GM21528 (cell line): ENCODE measurements around the gene NQO2.
A peak's percentile ranks its signal among the peaks of the same experiment; 100 is the strongest.
"Not testable (repeated sequence)": the region's sequence is repeated elsewhere in the genome, so short reads cannot be mapped to it uniquely, and the experiment has no call there.

Experiments
- ATAC-seq: cut with Tn5 transposase; IDR thresholded peaks from one replicate; pipeline ENCODE4 v1.9.1; 2021; ENCODE audit warnings: mild to moderate bottlenecking, moderate library complexity; ENCODE audit not compliant: unreplicated experiment, low FRiP score

Gene NQO2

DNA sequence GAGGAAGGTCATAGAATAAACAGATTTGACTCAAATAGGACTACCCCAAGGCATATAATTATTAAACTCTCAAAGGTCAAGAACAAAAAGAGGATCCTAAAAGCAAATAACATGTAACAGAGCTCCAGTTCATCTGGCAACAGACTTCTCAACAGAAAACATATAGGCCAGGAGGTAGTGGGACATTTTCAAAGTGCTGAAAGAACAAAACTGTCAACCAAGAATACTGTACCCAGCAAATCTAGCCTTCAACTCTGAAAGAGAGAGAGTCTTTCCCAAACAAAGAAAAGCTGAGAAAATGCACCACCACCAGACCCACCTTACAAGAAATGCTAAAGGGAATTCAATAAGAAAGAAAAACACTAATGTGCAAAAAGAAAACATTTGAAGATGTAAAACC lies 11.9 kb downstream of the NQO2 start:
- ATAC-seq = no peak

DNA sequence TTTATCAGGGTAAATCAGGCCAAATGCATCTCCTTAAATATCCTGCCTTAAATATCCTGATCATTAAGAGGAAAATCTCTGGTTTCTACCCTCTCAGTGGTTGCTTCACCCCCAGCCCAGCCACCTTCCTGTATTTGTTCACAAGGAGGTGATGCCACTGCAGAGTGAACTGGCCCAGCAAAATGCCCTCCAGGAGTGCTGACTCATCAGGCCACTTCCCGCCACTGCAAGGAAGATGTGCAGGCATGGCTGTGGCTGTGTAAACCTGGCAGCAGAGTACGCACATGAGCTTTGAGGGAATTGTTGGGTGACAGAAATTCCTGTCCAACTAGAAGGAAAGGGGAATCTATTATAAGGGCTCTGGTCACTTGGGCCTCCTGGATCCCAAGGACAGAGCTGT lies 13.8 kb downstream of the NQO2 start:
- no peak for ATAC-seq

DNA sequence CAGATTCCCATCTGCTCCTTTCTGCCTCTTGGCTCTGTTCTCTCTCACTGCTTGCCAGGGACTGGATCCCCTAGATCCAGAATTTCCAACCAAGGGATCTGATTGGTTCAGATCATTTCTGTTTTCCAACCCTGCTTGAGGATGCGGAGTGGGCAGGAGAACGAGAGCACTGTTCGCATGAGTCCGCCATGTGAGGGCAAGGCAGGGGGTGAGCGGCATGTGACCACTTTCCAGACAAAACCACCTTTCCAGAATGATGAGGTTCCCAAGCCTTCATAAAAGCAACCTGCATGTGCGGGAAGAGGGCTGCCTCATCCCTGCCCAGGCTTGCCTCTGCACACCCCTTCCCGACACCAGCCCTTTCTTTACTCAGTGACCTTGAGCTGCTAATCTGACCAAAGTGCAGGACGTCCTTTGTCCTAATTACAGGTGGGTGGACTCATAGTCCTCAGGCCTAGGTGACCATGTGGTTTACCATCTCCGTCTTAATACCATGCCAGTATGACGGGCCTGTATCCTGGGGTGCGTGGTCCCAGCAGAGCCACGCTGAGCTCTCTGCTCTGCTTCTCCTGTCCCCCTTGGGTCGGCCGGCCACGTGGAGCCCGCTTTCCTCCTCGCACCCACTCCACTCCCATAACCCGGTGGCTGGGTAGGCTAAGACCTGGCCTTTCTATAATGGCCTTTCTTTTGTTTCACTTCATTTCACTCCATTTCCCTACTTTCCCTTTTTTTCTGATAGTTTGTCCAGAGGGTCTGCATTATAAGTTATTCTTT lies 14.4 kb downstream of the NQO2 start:
- ATAC-seq = no peak

DNA sequence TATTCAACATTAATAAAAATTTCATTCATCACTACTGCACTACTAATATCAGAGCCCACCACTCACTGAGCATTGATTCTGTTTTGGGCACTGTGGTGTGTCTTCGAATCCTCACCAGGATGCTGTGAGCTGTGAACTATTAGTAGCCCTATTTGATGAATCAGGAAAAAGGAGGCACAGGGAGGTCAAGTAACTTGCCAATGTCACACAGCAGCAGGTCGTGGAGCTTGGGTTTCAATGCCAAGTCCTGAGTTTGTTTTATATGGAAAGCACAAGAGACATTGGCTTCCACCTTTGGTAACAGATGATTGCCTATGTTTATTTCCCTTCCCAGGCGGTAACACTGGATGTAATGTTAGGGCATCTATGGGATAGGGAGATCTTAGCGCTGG lies 15.0 kb downstream of the NQO2 start:
- no peak for ATAC-seq

DNA sequence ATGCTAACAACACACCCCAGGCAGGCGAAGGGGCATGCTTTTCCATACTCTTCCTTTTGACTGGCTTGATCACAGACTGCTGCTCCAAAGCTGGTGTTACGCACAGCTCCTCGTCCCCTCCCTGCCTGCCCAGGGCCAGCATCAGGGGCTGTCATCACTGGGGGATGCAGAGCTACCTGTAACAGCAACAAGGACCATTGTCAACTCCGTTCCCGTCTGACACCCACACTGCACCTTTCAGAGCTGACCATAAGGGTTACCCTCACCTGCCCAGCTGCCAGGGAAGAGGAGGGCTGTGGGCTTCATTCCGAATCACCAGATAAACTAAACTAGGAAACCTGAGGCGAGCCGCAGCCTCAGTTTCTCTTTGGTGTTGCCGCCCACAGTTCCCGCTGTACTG lies 15.4 kb downstream of the NQO2 start:
- no peak for ATAC-seq

DNA sequence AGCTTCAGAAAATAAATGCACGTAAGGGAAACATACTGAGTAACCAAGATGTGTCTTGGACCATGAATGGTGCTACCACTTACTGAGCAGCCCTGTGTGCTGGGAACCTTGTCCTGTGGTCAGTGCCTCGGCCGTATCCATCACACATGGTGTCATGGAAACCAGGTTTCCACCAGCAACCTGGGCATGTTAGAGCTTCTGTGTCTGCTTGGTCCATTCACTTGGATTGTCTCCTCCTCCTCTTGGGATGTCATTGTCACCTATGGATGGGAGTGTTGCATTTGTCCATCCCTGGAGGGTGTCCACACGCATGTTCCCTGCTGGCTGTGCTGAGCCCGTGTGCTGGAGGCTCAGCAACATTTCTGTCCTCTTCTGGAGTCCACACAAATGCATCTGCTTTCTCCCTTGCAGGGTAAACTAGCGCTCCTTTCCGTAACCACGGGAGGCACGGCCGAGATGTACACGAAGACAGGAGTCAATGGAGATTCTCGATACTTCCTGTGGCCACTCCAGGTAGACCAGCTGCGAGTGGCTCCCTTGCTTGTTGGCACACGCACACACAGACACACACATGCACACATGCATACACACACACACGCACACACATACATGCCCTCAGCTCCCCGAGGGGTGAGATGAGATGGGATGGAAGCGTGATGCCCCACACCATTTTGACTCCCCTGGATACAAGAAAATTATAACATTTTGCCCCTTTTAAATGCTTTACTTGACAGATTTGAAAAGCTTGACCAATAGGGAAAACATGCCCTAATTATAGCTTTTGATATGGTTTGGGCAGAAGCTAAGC lies 17.0 kb downstream of the NQO2 start:
- no peak for ATAC-seq

DNA sequence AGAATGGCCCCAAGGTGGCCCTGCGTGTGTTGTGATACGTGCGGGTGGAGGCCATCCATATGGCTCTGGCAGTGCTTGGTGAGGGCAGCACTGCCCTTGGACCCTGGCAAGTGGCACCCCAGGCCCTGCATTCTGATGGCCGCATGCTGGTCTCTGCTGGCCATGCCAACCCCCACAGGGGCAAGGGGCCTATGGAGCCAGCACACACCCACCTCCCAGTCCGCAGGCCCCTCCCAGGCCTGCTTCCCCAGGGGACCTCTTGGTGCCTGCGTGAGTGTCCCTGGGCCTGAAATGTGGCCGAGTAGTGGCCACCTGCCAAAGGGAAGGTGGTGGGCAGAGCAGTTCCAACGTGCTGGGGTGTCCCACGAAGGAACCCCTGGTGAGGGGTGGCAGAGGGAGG lies 17.6 kb downstream of the NQO2 start:
- ATAC-seq = no peak

DNA sequence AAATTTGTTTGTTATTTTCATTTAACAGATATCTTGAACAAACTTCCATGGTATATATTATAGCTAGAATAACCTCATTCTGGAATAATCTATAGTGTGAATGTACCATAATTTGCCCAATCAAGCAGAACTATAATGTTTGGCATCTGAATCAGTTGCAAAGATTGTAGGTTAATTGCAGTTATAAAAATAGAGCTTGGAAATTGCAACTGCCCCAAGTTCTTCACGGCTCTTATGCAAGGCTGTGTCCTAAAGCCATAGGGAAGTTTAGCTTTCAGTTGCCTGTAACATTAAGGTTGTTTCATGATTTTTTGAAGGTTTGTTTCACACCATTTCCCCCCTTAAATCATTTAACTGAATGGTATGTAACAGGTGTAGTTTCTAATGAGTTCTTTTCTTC lies 19.4 kb downstream of the NQO2 start:
- no peak for ATAC-seq

DNA sequence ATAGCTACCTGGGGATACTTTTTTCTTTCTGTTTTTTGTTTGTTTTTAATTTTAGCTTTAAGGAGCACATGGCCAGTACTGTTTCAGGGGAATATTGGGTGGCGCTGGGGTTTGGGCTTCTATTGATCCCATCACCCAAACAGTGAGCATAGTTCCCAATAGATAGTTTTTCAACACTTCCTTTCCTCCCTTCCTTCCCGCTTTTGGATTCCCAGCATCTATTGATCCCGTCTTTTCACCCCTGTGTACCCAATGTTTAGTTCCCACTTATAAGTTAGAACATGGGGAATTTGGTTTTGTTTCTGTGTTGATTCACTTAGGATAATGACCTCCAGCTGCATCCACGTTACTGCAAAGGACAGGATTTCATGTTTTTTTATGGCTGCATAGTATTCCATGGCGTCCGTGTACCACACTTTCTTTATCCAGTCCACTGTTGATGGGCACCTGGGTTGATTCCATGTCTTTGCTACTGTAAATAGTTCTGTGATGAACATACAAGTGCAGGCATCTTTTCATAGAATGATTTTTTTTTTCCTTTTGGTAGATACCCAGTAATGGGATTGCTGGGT lies 20.1 kb downstream of the NQO2 start:
- ATAC-seq = no peak

DNA sequence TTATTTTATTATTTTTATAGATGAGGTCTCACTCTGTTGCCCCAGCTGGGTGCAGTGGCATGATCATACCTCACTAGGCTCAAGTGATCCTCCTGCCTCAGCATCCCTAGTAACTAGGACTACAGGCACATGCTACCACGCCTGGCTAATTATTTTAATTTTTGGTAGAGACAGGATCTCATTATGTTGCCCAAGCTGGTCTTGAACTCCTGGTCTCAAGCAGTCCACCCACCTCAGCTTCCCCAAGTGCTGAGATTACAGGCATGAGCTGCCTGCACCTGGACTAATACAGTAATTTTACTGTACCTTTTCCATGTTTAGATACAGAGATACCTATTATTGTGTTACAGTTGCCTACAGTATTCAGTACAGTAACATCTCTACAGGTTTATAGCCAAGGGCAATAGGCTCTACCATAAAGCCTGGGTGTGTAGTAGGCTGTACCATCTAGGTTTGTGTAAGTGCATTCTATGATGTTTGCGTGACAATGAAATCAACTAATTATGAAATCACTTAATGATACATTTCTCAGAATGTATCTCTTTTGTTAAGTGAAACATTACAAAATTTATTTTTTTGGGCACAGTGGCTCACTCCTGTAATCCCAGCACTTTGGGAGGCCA lies 21.4 kb downstream of the NQO2 start:
- ATAC-seq = not testable (repeated sequence)

DNA sequence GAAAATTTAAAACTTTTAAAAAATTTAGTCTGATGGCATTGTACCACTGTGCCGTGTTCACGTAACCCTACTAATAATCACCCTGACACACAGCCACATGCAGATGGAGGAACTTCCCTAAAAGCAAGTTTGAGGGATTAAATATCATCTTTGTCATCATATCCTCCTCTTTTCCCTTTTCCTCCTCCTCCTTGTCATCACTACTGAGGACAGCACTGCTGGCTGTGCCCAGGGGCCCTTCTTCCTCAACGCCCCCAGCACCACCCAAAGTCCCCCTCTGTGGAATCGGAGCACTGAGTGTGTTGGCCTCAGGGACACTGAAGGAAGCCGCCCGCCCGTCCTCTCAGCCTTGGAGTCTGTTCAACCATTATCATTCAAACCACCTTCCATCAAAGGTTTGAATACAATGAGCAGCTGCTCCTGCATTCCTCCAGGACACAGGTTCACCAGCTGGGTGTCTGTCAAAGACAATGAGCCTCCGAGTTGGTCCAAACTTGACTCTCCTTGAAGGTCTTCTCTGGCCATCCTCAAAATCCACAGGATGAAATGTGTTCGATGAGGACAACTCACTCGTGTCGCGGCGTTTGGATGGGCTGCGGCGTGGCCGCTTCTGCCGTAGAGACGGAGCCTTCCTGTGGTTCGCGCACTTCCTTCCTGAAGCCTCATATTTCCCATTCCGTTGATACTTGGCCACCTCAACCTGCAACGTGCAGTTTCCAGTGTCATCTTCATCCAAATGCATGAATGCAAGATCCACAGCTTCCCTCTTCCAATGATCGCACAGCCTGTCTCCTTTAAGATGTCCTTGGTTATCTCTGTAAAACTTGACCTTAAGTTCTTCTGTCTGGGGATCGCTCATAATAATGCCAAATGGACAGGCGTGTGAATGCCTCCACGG lies 23.3 kb downstream of the NQO2 start:
- no peak for ATAC-seq

DNA sequence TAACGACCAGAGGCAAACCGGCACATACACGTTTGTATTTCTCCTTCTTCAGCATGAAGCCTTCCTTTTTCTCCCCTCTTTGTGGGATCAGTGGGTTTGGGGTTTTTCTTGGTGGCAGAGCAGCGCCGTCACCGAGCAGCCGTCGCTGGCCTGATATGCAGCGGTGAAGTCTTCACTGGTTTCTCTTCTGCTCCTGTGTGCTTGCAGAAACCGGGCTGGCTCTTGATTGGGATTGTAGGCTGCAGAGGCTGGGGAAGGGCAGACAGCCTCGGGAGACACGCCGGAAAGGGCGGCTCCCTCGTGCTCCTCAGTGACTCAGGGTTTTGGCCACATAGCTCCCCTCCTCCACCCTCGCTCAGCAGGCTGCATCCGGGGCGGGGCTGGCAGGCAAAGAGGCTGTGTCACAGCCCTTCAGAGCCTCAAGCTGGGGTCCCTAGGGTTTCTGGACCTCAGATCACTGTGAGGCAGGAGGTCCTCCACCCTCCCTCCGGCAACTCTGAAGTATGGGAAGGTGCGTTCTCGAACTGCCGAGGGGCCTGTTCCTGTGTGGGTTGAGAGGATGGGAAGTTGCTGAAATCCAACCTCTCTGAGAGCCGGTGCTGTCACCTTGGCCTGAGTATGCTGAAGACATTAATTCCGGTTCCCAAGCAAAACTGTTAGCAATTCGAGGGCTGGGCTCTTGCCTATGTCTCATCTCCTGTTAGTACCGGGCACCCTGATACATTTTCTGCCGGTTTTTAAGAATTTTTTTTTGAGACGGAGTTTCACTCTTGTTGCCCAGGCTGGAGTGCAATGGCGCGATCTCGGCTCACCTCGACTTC lies 24.2 kb downstream of the NQO2 start:
- ATAC-seq = peak; percentile 76

DNA sequence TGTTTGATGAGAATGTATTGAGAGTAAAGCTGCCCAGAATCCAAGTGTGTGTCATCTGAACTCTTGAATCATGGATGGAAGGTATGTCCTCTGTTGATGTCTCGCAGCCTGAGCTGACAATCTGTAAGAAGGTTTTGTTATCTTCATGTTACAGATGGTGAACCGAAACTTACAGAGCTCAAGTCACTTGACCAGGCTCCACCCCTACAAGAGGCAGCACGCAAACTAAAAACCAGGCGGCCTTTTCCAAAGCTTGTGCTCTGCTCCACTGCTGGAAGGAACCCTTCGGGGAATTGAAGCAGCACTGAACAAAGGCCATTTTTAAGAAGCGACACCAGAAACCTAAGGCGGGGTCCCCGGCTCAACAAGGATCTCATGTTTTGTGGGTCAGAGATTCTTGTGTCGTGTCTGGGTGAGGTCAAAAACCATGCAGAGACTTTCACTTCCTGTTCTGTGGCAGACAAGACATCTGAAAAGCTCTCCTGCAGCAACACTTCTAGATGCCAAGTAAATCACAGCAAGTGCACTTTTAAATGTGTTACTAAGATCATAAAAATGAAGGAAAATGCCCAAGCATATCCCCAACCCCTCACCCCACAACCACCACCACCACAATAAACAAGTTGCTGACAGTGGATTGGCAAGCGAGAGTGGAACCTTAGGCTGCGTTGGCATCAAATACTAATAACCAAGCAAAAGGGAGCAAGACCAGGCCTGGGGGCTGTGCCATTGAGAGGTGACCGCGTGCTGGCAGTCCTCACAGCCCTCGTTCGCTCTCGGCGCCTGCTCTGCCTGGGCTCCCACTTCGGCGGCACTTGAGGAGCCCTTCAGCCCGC lies 27.3 kb downstream of the NQO2 start:
- ATAC-seq = peak; percentile 62

DNA sequence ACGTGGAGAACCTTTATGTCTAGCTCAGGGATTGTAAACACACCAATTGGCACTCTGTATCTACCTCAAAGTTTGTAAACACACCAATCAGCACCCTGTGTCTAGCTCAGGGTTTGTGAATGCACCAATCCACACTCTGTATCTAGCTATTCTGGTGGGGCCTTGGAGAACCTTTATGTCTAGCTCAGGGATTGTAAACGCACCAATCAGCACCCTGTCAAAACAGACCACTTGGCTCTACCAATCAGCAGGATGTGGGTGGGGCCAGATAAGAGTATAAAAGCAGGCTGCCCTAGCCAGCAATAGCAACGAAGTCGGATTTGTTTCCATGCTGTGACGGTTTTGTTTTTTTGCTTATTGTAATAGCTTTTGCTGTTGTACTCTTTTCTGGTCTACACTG lies 28.5 kb downstream of the NQO2 start:
- not testable (repeated sequence) for ATAC-seq

DNA sequence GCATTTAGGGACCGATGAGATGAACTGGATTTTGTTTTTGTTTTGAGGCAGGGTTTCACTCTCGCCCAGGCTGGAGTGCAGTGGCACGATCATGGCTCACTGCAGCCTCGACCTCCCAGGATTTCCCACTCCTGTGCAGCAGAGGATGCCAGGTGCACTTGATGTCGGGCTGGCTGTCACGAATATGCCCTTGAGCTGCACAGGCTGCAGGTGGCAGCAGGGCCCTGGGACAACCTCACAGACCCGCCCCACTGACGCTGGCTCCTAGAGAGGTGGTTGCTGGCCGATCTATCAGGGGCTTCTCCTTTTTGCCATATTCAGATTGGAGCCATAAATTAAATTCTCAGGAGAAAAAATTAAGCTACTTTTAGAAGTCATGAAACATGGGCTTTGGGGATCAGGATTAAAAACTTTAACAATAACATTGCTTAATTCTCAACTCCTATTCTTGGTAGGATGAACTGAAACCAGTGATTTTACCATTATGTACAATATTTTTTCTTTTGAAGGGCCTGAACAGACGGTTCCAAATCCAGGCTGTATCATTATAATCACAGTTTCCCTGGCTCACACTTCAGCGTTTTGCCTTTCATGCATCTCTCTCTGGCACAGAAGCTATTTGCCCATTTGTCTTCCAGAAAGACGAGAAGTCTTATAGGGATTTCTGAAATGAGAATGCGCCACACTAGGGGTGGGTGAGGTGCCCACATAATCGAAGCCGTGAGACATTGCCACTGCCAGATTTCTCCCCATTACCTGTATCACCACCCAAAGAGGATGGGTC lies 32.4 kb downstream of the NQO2 start:
- no peak for ATAC-seq

DNA sequence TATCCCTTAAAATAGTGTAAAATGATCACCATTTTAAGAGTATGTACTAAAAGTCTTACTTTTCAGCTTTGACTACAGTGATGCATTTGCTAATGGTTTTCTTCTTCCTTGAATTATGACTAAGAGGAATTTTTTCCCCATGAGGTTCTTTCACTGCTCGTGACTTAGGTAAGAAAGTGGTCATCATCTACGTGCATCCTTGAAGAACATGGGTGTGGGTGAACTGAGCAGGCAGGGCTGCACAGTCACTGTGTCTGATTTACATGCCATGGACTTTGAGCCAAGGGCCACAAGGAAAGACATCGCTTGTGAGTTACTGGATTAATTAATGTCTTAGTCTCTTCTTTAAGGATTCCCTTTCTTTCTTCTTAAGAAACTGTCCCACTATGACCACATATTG lies 33.3 kb downstream of the NQO2 start:
- ATAC-seq = no peak

DNA sequence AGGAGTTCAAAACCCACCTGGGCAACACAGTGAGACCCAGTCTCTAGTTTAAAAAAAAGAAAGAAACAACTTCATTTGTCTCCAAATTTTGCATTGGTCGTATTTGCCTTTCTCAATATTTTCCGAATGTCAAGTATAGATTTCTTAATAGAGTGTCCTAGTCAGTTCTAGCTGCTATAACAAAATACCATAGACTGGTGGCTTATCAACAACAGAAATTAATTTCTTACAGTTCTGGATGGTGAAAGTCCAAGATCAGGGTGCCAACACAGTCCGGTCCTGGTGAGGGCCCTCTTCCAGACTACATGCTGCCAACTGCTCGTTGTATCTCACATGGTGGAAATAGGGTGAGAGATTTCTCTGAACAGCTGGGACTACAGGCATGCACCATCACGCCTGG lies 34.0 kb downstream of the NQO2 start:
- no peak for ATAC-seq

DNA sequence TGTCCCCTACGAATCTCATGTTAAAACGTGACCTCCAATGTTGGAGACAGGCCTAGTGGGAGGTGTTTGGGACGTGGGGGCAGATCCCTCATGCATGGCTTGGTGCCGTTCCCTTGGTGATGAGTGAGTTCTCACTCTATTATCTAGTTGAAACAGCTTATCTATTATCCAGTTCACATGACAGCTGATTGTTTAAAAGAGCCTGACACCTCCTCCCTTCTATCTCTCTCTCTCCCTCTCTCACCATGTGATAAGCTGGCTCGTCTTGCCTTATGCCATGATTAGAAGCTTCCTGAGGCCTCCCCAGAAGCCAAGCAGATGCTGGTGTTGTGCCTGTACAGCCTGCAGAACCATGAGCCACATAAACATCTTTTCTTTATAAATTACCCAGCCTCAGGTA lies 35.7 kb downstream of the NQO2 start:
- no peak for ATAC-seq
